Osteoblast (primary cell): Measurements from ENCODE around the gene DAG1. TPM values are rescaled to one million over a fixed set of nuclear protein-coding genes. Genes with fewer than 3 reads are reported as not detected.

Experiments used
- DNase-seq: peaks from one replicate; pipeline ENCODE4 v3.0.0; 2011; ENCODE audit warnings: low spot score, mixed read lengths; ENCODE audit not compliant: insufficient read length; ENCODE audit errors: missing footprints
- H2AFZ ChIP-seq: 2 replicates; pipeline ENCODE4 v1.6.0; 2011; ENCODE audit warnings: mild to moderate bottlenecking, low read length
- H3K27ac ChIP-seq: 2 replicates; pipeline ENCODE4 v1.5.1; 2011; ENCODE audit warnings: mild to moderate bottlenecking, low read depth, low read length, moderate library complexity
- H3K27me3 ChIP-seq: 2 replicates; pipeline ENCODE4 v1.6.0; 2012; ENCODE audit warnings: mild to moderate bottlenecking, control low read depth, inconsistent platforms, low read length, moderate library complexity; ENCODE audit not compliant: insufficient read depth
- H3K36me3 ChIP-seq: 2 replicates; pipeline ENCODE4 v1.5.1; 2011; ENCODE audit warnings: mild to moderate bottlenecking, low read length, control low read depth, moderate library complexity; ENCODE audit not compliant: insufficient read depth
- H3K4me1 ChIP-seq: 2 replicates; pipeline ENCODE4 v1.5.1; 2011; ENCODE audit warnings: mild to moderate bottlenecking, low read length, control low read depth, moderate library complexity; ENCODE audit not compliant: insufficient read depth
- H3K4me2 ChIP-seq: 2 replicates; pipeline ENCODE4 v1.6.0; 2011; ENCODE audit warnings: mild to moderate bottlenecking, low read length; ENCODE audit not compliant: insufficient read depth
- H3K4me3 ChIP-seq: fragments of 200-600 bp; sonication (generic); 3 replicates; pipeline ENCODE4 v1.5.1; 2012; ENCODE audit warnings: mild to moderate bottlenecking, low read length, inconsistent platforms; ENCODE audit not compliant: insufficient read depth
- H3K79me2 ChIP-seq: 2 replicates; pipeline ENCODE4 v1.6.0; 2012; ENCODE audit warnings: mild to moderate bottlenecking, low read length, control low read depth, inconsistent platforms; ENCODE audit not compliant: insufficient read depth
- H3K9me3 ChIP-seq: 2 replicates; pipeline ENCODE4 v1.5.1; 2011; ENCODE audit warnings: low read depth, low read length, control low read depth
- H4K20me1 ChIP-seq: 2 replicates; pipeline ENCODE4 v1.6.0; 2012; ENCODE audit warnings: mild to moderate bottlenecking, low read length, control low read depth; ENCODE audit not compliant: insufficient read depth
- total RNA-seq: library from RNA; depleted of rRNA; stranded (reverse); fragments of >200 nt; gene quantifications from 2 replicates; pipeline ENCODE4 v1.2.3, GENCODE V29; 2012
- TF ChIP-seq, protein P1 (sequence below): IDR thresholded peaks from 2 replicates; pipeline ENCODE4 v1.5.1; 2011; ENCODE audit warnings: mild to moderate bottlenecking, low read depth, low read length, moderate library complexity; ENCODE audit errors: extremely low read depth

DAG1 gene
- total RNA-seq, 1 donor: 55.4 TPM

DNA sequence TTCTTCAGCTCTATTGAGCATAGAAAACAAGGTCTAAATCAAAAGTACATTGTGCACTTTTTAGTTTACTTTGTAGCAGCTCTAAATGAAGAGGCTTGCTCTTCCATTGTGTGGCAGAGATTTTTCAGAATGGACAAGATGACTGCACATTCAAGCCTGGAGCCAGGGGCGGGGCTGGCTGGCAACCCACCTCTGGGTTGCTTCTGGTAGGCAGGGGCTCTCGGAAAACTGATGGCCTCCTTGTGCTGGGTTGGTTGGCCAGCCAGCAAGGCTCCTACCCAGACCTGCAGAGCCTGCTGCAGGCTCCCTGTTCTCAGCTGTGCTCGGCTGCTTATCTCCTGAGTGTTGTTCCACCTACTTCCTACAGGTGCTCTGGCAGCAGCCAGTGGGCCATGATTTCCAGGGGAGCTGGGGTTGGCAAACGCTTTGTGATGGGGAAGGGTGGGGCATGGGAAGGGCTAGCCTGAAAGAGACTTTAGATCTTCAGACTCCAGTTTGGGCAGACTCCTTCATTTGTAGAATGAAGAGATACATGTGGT, 93.0 kb downstream of the DAG1 start:
- no peaks in the 10 kb centered on the region for H4K20me1 ChIP-seq
- no peaks in the 10 kb centered on the region for H3K79me2 ChIP-seq
- no peak overlapping the region for H3K4me3 ChIP-seq
- no peaks in the 10 kb centered on the region for H3K4me1 ChIP-seq
- TF ChIP-seq, protein P1, sequence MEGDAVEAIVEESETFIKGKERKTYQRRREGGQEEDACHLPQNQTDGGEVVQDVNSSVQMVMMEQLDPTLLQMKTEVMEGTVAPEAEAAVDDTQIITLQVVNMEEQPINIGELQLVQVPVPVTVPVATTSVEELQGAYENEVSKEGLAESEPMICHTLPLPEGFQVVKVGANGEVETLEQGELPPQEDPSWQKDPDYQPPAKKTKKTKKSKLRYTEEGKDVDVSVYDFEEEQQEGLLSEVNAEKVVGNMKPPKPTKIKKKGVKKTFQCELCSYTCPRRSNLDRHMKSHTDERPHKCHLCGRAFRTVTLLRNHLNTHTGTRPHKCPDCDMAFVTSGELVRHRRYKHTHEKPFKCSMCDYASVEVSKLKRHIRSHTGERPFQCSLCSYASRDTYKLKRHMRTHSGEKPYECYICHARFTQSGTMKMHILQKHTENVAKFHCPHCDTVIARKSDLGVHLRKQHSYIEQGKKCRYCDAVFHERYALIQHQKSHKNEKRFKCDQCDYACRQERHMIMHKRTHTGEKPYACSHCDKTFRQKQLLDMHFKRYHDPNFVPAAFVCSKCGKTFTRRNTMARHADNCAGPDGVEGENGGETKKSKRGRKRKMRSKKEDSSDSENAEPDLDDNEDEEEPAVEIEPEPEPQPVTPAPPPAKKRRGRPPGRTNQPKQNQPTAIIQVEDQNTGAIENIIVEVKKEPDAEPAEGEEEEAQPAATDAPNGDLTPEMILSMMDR: no peak
- H3K36me3 ChIP-seq: no peaks in the 10 kb centered on the region
- H3K27me3 ChIP-seq: peaks cover 10% of the 10 kb centered on the region
- no peak overlapping the region for H3K4me2 ChIP-seq
- no peaks in the 10 kb centered on the region for H3K9me3 ChIP-seq
- no peak for DNase-seq
- H3K27ac ChIP-seq: no peak overlapping the region
- no peak overlapping the region for H2AFZ ChIP-seq

DNA sequence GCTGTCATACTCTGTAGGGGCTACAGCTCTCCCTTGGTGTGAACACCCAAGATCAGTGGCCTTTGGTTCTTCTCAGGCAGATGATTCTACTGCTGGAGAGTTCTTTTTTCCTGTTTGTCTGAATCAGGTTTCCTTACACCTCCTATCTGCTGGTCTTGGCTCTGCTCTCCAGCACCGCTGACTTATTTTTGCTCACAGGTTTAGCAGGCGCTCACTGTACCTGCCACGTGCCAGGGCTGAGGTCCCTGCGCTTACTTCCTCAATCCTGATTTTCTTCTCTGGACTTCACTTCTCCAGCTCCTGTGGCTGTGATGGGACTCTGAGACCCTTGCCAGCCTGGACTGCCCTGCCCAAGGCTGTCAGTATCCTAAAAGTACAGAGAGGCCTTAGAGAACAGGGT, 93.7 kb downstream of the DAG1 start:
- Histone ChIP-seq H3K4me1 (no peaks in the 10 kb centered on the region), H3K4me3 (no peak overlapping the region), H4K20me1 (no peaks in the 10 kb centered on the region), H3K4me2 (no peak overlapping the region), H3K9me3 (no peaks in the 10 kb centered on the region), H2AFZ (no peak overlapping the region), H3K79me2 (no peaks in the 10 kb centered on the region), H3K27ac (no peak overlapping the region), H3K36me3 (no peaks in the 10 kb centered on the region), H3K27me3 (peaks cover 10% of the 10 kb centered on the region)
- no peak for DNase-seq
- TF ChIP-seq, protein P1: no peak

DNA sequence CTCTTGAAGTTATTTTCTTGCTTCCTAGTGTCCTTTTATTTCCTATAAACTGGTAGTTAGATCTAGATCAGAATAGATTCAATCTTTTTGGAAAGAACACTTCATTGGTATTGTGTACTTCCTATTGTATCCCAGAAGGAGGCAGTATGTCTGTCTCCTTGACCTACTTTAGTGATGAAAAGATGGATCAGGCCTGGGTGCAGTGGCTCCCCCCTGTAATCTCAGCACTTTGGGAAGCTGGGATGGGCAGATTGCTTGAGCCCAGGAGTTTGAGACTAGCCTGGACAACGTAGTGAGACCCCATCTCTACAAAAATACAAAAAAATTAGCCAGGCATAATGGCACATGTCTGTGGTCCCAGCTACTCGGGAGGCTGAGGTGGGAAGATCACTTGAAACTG, 96.2 kb downstream of the DAG1 start:
- Histone ChIP-seq H3K4me2 (no peak overlapping the region), H4K20me1 (no peaks in the 10 kb centered on the region)
- DNase-seq: no peak

DNA sequence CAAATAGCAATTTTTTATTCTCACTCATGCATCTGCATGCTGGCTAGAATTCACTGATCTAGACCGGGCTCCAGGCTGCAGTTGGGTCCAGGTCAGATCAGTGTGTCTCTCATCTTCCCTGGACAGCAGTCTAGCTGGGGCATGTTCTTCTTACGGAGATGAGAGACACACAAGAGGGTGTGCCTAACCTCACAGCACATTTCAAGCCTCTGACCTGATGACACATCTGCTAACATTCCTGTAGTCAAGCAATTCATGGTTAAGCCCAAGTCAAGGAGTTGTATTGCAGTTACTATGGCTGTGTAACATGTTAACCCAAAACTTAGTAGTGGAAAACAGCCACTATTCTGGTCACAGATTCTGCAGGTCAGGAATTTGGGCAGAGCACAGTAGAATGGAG, 97.3 kb downstream of the DAG1 start:
- Histone ChIP-seq H3K27ac (no peak overlapping the region), H3K27me3 (peaks cover 22% of the 10 kb centered on the region), H3K9me3 (no peaks in the 10 kb centered on the region), H4K20me1 (no peaks in the 10 kb centered on the region), H3K4me3 (no peak overlapping the region), H2AFZ (no peak overlapping the region), H3K4me1 (no peaks in the 10 kb centered on the region), H3K4me2 (no peak overlapping the region), H3K36me3 (no peaks in the 10 kb centered on the region), H3K79me2 (no peaks in the 10 kb centered on the region)
- no peak for DNase-seq
- TF ChIP-seq, protein P1: no peak

More for the DNA sequence above, 96.2 kb downstream of the DAG1 start:
- no peaks in the 10 kb centered on the region for H3K9me3 ChIP-seq
- H3K4me3 ChIP-seq: no peak overlapping the region
- TF ChIP-seq, protein P1: peak; percentile 45
- no peaks in the 10 kb centered on the region for H3K79me2 ChIP-seq
- H2AFZ ChIP-seq: no peak overlapping the region
- no peak overlapping the region for H3K27ac ChIP-seq
- peaks cover 16% of the 10 kb centered on the region for H3K27me3 ChIP-seq
- H3K4me1 ChIP-seq: no peaks in the 10 kb centered on the region
- no peaks in the 10 kb centered on the region for H3K36me3 ChIP-seq
